ENCODE results near the gene C1orf159. TPM values are rescaled to one million over a fixed set of nuclear protein-coding genes. Genes with fewer than 3 reads are reported as not detected.

Gene C1orf159
- total and polyA plus RNA-seq, 9 of the 15 experiments (the other 6 are each of a cell fraction or from before 2014, with no cell fraction given) = 0.28 to 54.9 (median 10.6) TPM

- no peak for ATAC-seq
- ChIA-PET CTCF (ENCODE audit: low intra/inter-chr PET ratio) (no interaction called here), POLR2A (interaction anchor here (1.2 kb wide), 1 partner anchor 13 kb away, joined by 3 read pairs; no protein-coding TSS in a partner anchor)
- no peak for FAIRE-seq
- 94% methylated on average over 17 of the region's 18 CpGs for WGBS (ENCODE audit: insufficient coverage, low coverage, missing lambda C conversion rate)
- no peak overlapping the region for H3K4me2 ChIP-seq (ENCODE audit: insufficient read depth, low read length)
- no peaks in the 10 kb centered on the region for H3K27me3 ChIP-seq (ENCODE audit: control insufficient read depth in 2 of 2, insufficient read depth in 2 of 2, low read length in 2 of 2)
- H3K9me1 ChIP-seq (ENCODE audit: control insufficient read depth, insufficient read depth, low read length) = no peaks in the 10 kb centered on the region
- H4K20me1 ChIP-seq (replicated peaks; ENCODE audit: control insufficient read depth, insufficient read depth, low read length) = no peaks in the 10 kb centered on the region
- intact Hi-C loops (cut with micrococcal nuclease) (no loop called here), in situ Hi-C loops (cut with MboI) (no loop called here)
- H3K4me3 ChIP-seq = no peak overlapping the region
- no peak overlapping the region; a peak in 1 of 4 replicates for H3K9ac ChIP-seq (ENCODE audit: insufficient read depth in 1 of 2, low read depth in 2 of 2, low read length in 2 of 2)
- no TSS peak for BruUV-seq (replicated peaks)
- no peaks in the 10 kb centered on the region for H3K9me3 ChIP-seq (replicated peaks; ENCODE audit: control insufficient read depth, insufficient read depth, low read depth, low read length)
- peaks cover 59% of the 10 kb centered on the region for H3K36me3 ChIP-seq (ENCODE audit: control insufficient read depth, insufficient read depth, low read length)
- H3K4me1 ChIP-seq (replicated peaks in 1 of 2; ENCODE audit: control insufficient read depth in 2 of 2, insufficient read depth in 2 of 2, low read length in 2 of 2) = peaks cover 13 to 52% of the 10 kb centered on the region in 2 experiments
- no peak for DNase-seq (ENCODE audit: extremely low read depth in 1 of 4, low spot score in 3 of 4)
- no peaks in the 10 kb centered on the region for H3K79me2 ChIP-seq (ENCODE audit: control insufficient read depth, insufficient read depth, low read length)
- no peak overlapping the region for H3K27ac ChIP-seq (ENCODE audit: extremely low read depth, low read depth, low read length)
- no peak overlapping the region for H2AFZ ChIP-seq (ENCODE audit: low read depth, low read length)
- TF ChIP-seq FOXJ3 (CRISPR knock-in tag; IDR thresholded peaks at IDR 0.05) (no peak), TSHZ1 (CRISPR knock-in tag; IDR thresholded peaks at IDR 0.05) (no peak), KLF10 (CRISPR knock-in tag; IDR thresholded peaks at IDR 0.05) (no peak), ID3 (CRISPR knock-in tag; IDR thresholded peaks at IDR 0.05) (no peak), ID3 (tag; IDR thresholded peaks at IDR 0.05) (no peak), ZNF134 (CRISPR knock-in tag; conservative IDR thresholded peaks at IDR 0.05) (no peak), HEY1 (CRISPR knock-in tag; IDR thresholded peaks at IDR 0.05; ENCODE audit: borderline replicate concordance) (no peak), ZNF639 (CRISPR knock-in tag; conservative IDR thresholded peaks at IDR 0.05 in 1 of 2, IDR thresholded peaks at IDR 0.05 in 1 of 2) (no peak), EZH2 (IDR thresholded peaks at IDR 0.05; ENCODE audit: borderline replicate concordance, low read depth, low read length) (no peak), ZNF449 (CRISPR knock-in tag; IDR thresholded peaks at IDR 0.05) (no peak), NFE2L1 (tag; IDR thresholded peaks at IDR 0.05; ENCODE audit: borderline replicate concordance, low read depth) (no peak), CBX1 (IDR thresholded peaks at IDR 0.05; ENCODE audit: low read depth) (no peak), ZNF239 (CRISPR knock-in tag; IDR thresholded peaks at IDR 0.05) (no peak), EGR1 (conservative IDR thresholded peaks at IDR 0.05) (no peak), HDGF (IDR thresholded peaks at IDR 0.05) (no peak), ETV1 (tag; conservative IDR thresholded peaks at IDR 0.05; ENCODE audit: low read depth) (no peak), XRCC3 (IDR thresholded peaks at IDR 0.05) (no peak)
Observed at GRCh38 chr1:1054099-1054700, 61.7 kb downstream of the C1orf159 start.
